ENCODE data around the gene TRAF4.

TRAF4 gene

GRCh38 chr17:28748852-28749515 is 5.2 kb downstream of the TRAF4 start:
- TF ChIP-seq CTCF (IDR thresholded peaks at IDR 0.05; ENCODE audit: extremely low read depth, missing control alignments), result no peak
- DNase-seq (ENCODE audit: low spot score), result no peak

- DNase-seq (ENCODE audit: low spot score), result no peak
- TF ChIP-seq CTCF (IDR thresholded peaks at IDR 0.05; ENCODE audit: extremely low read depth, missing control alignments), result no peak
Measured at GRCh38 chr17:28749516-28750177, 5.8 kb downstream of the TRAF4 start.

GRCh38 chr17:28750178-28751047 is 6.6 kb downstream of the TRAF4 start:
- DNase-seq (ENCODE audit: low spot score), result peak; percentile 85
- TF ChIP-seq CTCF (IDR thresholded peaks at IDR 0.05; ENCODE audit: extremely low read depth, missing control alignments), result peak; percentile 99

GRCh38 chr17:28751600-28752366 is 8.0 kb downstream of the TRAF4 start:
- DNase-seq (ENCODE audit: low spot score), result no peak
- TF ChIP-seq CTCF (IDR thresholded peaks at IDR 0.05; ENCODE audit: extremely low read depth, missing control alignments), result no peak

- TF ChIP-seq CTCF (IDR thresholded peaks at IDR 0.05; ENCODE audit: extremely low read depth, missing control alignments), result no peak
- no peak for DNase-seq (ENCODE audit: low spot score)
Measured at GRCh38 chr17:28755486-28755885, 11.7 kb downstream of the TRAF4 start.

- no peak for TF ChIP-seq CTCF (IDR thresholded peaks at IDR 0.05; ENCODE audit: extremely low read depth, missing control alignments)
- no peak for DNase-seq (ENCODE audit: low spot score)
Measured at GRCh38 chr17:28756049-28756804, 12.4 kb downstream of the TRAF4 start.
